ENCODE measurements around the gene OR5H6.

GRCh38 chr3:98242155-98242554, 21.9 kb upstream of the OR5H6 start:
- TF ChIP-seq, protein P1, sequence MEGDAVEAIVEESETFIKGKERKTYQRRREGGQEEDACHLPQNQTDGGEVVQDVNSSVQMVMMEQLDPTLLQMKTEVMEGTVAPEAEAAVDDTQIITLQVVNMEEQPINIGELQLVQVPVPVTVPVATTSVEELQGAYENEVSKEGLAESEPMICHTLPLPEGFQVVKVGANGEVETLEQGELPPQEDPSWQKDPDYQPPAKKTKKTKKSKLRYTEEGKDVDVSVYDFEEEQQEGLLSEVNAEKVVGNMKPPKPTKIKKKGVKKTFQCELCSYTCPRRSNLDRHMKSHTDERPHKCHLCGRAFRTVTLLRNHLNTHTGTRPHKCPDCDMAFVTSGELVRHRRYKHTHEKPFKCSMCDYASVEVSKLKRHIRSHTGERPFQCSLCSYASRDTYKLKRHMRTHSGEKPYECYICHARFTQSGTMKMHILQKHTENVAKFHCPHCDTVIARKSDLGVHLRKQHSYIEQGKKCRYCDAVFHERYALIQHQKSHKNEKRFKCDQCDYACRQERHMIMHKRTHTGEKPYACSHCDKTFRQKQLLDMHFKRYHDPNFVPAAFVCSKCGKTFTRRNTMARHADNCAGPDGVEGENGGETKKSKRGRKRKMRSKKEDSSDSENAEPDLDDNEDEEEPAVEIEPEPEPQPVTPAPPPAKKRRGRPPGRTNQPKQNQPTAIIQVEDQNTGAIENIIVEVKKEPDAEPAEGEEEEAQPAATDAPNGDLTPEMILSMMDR (optimal IDR thresholded peaks at IDR 0.05 in 1 of 3, IDR thresholded peaks at IDR 0.05 in 1 of 3, conservative IDR thresholded peaks at IDR 0.05 in 1 of 3; ENCODE audit: extremely low read depth in 1 of 3, insufficient read depth in 2 of 3, low read length in 3 of 3), result no peak
- no peak for TF ChIP-seq EZH2 (IDR thresholded peaks at IDR 0.05; ENCODE audit: low read length)
